ENCODE results near the gene CDC20B. TPM values are rescaled to one million over a fixed set of nuclear protein-coding genes. Genes with fewer than 3 reads are reported as not detected.

CDC20B gene
- total RNA-seq, 1 experiment from 2014 or later, result 0.08 TPM

- CTCF ChIA-PET, result no interaction called here
These were observed 31.9 kb downstream of the CDC20B start for GRCh38 chr5:55140908-55141665.

GRCh38 chr5:55136521-55136920 lies 36.5 kb downstream of the CDC20B start:
- H3K27me3 ChIP-seq (ENCODE audit: control insufficient read depth, insufficient read depth, low read length), result peaks cover 11% of the 10 kb centered on the region
- no peaks in the 10 kb centered on the region for H3K4me1 ChIP-seq (ENCODE audit: control insufficient read depth, insufficient read depth, low read length)
- ATAC-seq, result no peak
- H3K9me3 ChIP-seq (ENCODE audit: control insufficient read depth, insufficient read depth, low read depth, low read length), result no peaks in the 10 kb centered on the region
- DNase-seq (ENCODE audit: low read depth, low spot score), result no peak
- TF ChIP-seq REST (IDR thresholded peaks at IDR 0.05; ENCODE audit: insufficient read depth in 1 of 2, low read depth in 2 of 2, low read length in 1 of 2), result no peak
- no peak for TF ChIP-seq SIN3A (IDR thresholded peaks at IDR 0.05; ENCODE audit: borderline replicate concordance, insufficient read depth, low read depth, low read length)
- TF ChIP-seq TCF7L2 (IDR thresholded peaks at IDR 0.05; ENCODE audit: low read depth, low read length), result no peak
- no peak for TF ChIP-seq POLR2AphosphoS5 (IDR thresholded peaks at IDR 0.05; ENCODE audit: low read depth, low read length)
- TF ChIP-seq CTCF (IDR thresholded peaks at IDR 0.05), result no peak
- BruUV-seq (replicated peaks), result no TSS peak
- in situ Hi-C loops (cut with HindIII; ENCODE audit: low pct_unique_long_range_greater_than_20kb, low sequenced_read_pairs) (no loop called here), intact Hi-C loops (cut with micrococcal nuclease; ENCODE audit: unreplicated experiment) (no loop called here)
- ChIA-PET CTCF (no interaction called here), POLR2A (interaction anchor here (0.7 kb wide), 1 partner anchor 235 kb away, joined by 8 read pairs; no protein-coding TSS in a partner anchor)
- no peak overlapping the region for H3K4me3 ChIP-seq (ENCODE audit: low read depth in 2 of 2, low read length in 2 of 2)
- H3K27ac ChIP-seq (ENCODE audit: low read length), result no peak overlapping the region
- H3K36me3 ChIP-seq (ENCODE audit: control insufficient read depth, insufficient read depth, low read length), result no peaks in the 10 kb centered on the region

More at GRCh38 chr5:55140908-55141665, 31.9 kb downstream of the CDC20B start:
- POLR2A ChIA-PET, result no interaction called here
- no peaks in the 10 kb centered on the region for H3K36me3 ChIP-seq (ENCODE audit: control insufficient read depth, insufficient read depth, low read length)
- ATAC-seq (no peak), DNase-seq (ENCODE audit: low read depth, low spot score) (no peak)
- H3K4me3 ChIP-seq (ENCODE audit: low read depth in 2 of 2, low read length in 2 of 2), result no peak overlapping the region
- no peak for TF ChIP-seq CTCF (IDR thresholded peaks at IDR 0.05)
- TF ChIP-seq TCF7L2 (IDR thresholded peaks at IDR 0.05; ENCODE audit: low read depth, low read length), result no peak
- in situ Hi-C loops (cut with HindIII; ENCODE audit: low pct_unique_long_range_greater_than_20kb, low sequenced_read_pairs), result no loop called here
- H3K27ac ChIP-seq (ENCODE audit: low read length), result no peak overlapping the region
- no peaks in the 10 kb centered on the region for H3K9me3 ChIP-seq (ENCODE audit: control insufficient read depth, insufficient read depth, low read depth, low read length)
- no TSS peak for BruUV-seq (replicated peaks)
- no peaks in the 10 kb centered on the region for H3K4me1 ChIP-seq (ENCODE audit: control insufficient read depth, insufficient read depth, low read length)
- intact Hi-C loops (cut with micrococcal nuclease; ENCODE audit: unreplicated experiment), result loop anchor here (10.0 kb wide), 1 partner anchor 196 kb away; no protein-coding TSS in a partner anchor
- H3K27me3 ChIP-seq (ENCODE audit: control insufficient read depth, insufficient read depth, low read length), result peaks cover 5% of the 10 kb centered on the region
